Liver (tissue), 9 donors: ENCODE data around the gene ECSIT. TPM values are rescaled to one million over a fixed set of nuclear protein-coding genes. Genes with fewer than 3 reads are reported as not detected.
A peak's percentile ranks its signal among the peaks of the same experiment; 100 is the strongest.

Experiments
- DNase-seq: peaks from one replicate; pipeline ENCODE4 v3.0.0-alpha.2; 2017; ENCODE audit warnings: low spot score
- H3K27ac ChIP-seq, 2 donors: one replicate each; pipeline ENCODE4 v1.7.0; 2013; ENCODE audit warnings: inconsistent platforms in 2 of 2, low read length in 2 of 2, control low read depth in 1 of 2, low read depth in 1 of 2, mild to moderate bottlenecking in 1 of 2
- H3K27me3 ChIP-seq, 4 donors: one replicate each; pipeline versions ENCODE4 v1.6.1 to v1.7.0; 2013; ENCODE audit warnings: low read length in 3 of 4, inconsistent platforms in 1 of 4, mild to moderate bottlenecking in 1 of 4, moderate library complexity in 1 of 4; ENCODE audit not compliant: control insufficient read depth in 4 of 4, insufficient read depth in 4 of 4
- H3K36me3 ChIP-seq, 4 donors: one replicate each; pipeline versions ENCODE4 v1.6.1 to v1.7.0; 2013; ENCODE audit warnings: low read length in 3 of 4, mild to moderate bottlenecking in 3 of 4, low read depth in 1 of 4, moderate library complexity in 1 of 4; ENCODE audit not compliant: control insufficient read depth in 4 of 4, insufficient read depth in 3 of 4
- H3K4me1 ChIP-seq, 4 donors: one replicate each; pipeline versions ENCODE4 v1.6.1 to v1.7.0; 2013; ENCODE audit warnings: low read length in 3 of 4, mild to moderate bottlenecking in 3 of 4, moderate library complexity in 1 of 4; ENCODE audit not compliant: control insufficient read depth in 4 of 4, insufficient read depth in 4 of 4
- H3K4me3 ChIP-seq, 3 donors: one replicate each; pipeline versions ENCODE4 v1.6.1 to v1.7.0; 2013; ENCODE audit warnings: low read length in 3 of 3, control low read depth in 1 of 3, low read depth in 1 of 3, mild to moderate bottlenecking in 1 of 3
- H3K9ac ChIP-seq, 2 donors: one replicate each; pipeline ENCODE4 v1.7.0; 2013; ENCODE audit warnings: low read length in 2 of 2, mild to moderate bottlenecking in 2 of 2, moderate library complexity in 2 of 2, control low read depth in 1 of 2, low read depth in 1 of 2
- H3K9me3 ChIP-seq, 4 donors: one replicate each; pipeline versions ENCODE4 v1.6.1 to v1.7.0; 2013; ENCODE audit warnings: low read length in 3 of 4; ENCODE audit not compliant: control insufficient read depth in 4 of 4
- FOXA2 ChIP-seq: IDR thresholded peaks from 2 replicates; pipeline ENCODE4 v1.6.1; 2016; ENCODE audit warnings: antibody characterized with exemption
- GABPA ChIP-seq, 2 donors: IDR thresholded peaks in 1 of 2; conservative IDR thresholded peaks in 1 of 2; 2 replicates each; pipeline ENCODE4 v1.6.1; 2016; ENCODE audit warnings: antibody characterized with exemption in 2 of 2, mild to moderate bottlenecking in 1 of 2, moderate library complexity in 1 of 2
- HNF4A ChIP-seq, 2 donors: conservative IDR thresholded peaks; 2 replicates each; pipeline ENCODE4 v1.6.1; 2016; ENCODE audit warnings: antibody characterized with exemption in 2 of 2, mild to moderate bottlenecking in 2 of 2
- HNF4G ChIP-seq: IDR thresholded peaks from 2 replicates; pipeline ENCODE4 v1.6.1; 2016; ENCODE audit warnings: antibody characterized with exemption
- JUND ChIP-seq, 2 donors: IDR thresholded peaks; 2 replicates each; pipeline ENCODE4 v1.6.1; 2016; ENCODE audit warnings: antibody characterized with exemption in 2 of 2
- NR2F2 ChIP-seq: IDR thresholded peaks from 2 replicates; pipeline ENCODE4 v1.6.1; 2016; ENCODE audit warnings: antibody characterized with exemption
- RAD21 ChIP-seq, 2 donors: IDR thresholded peaks; 2 replicates each; pipeline ENCODE4 v1.6.1; 2016; ENCODE audit warnings: antibody characterized with exemption in 2 of 2, mild to moderate bottlenecking in 2 of 2
- RXRA ChIP-seq, 2 donors: IDR thresholded peaks; 2 replicates each; pipeline ENCODE4 v1.6.1; 2017 to 2018; ENCODE audit warnings: antibody characterized with exemption in 2 of 2, mild to moderate bottlenecking in 1 of 2
- SP1 ChIP-seq: IDR thresholded peaks from 2 replicates; pipeline ENCODE4 v1.6.1; 2018; ENCODE audit warnings: antibody characterized with exemption, mild to moderate bottlenecking
- TAF1 ChIP-seq: conservative IDR thresholded peaks from 2 replicates; pipeline ENCODE4 v1.6.1; 2016; ENCODE audit warnings: antibody characterized with exemption, mild to moderate bottlenecking
- YY1 ChIP-seq: IDR thresholded peaks from 2 replicates; pipeline ENCODE4 v1.6.1; 2016; ENCODE audit warnings: antibody characterized with exemption, mild to moderate bottlenecking
- WGBS: extraction: QIAGEN DNeasy Blood & Tissue Kit; methylation state at CpG from one replicate; pipeline ENCODE4 v1.1.7; 2013; 5-methylcytosine and 5-hydroxymethylcytosine counted together
- polyA plus RNA-seq, 2 donors: library from polyadenylated mRNA; stranded (reverse) in 1 of 2; unstranded in 1 of 2; fragments of 200-250 nt in 1 of 2; fragments of >200 nt in 1 of 2; fragmentation: Nextera tagmentation in 1 of 2; extraction: Ambion mirVana in 1 of 2; gene quantifications; one replicate each; pipeline versions ENCODE4 v1.2.1 to v1.2.3, GENCODE V29; 2013 to 2015
- total RNA-seq, 2 donors: library from RNA; depleted of rRNA; stranded (reverse); fragments of >200 nt; gene quantifications; one replicate each; pipeline ENCODE4 v1.2.3, GENCODE V29; 2014
- TF ChIP-seq, protein P1 (sequence below): IDR thresholded peaks from 2 replicates; pipeline ENCODE4 v1.6.1; 2016; ENCODE audit warnings: antibody characterized with exemption
- TF ChIP-seq, protein P2 (sequence below): IDR thresholded peaks from 2 replicates; pipeline ENCODE4 v1.6.1; 2016; ENCODE audit warnings: antibody characterized with exemption
- TF ChIP-seq, protein P3 (sequence below): IDR thresholded peaks from 2 replicates; pipeline ENCODE4 v1.6.1; 2016; ENCODE audit warnings: antibody characterized with exemption, mild to moderate bottlenecking
- TF ChIP-seq, protein P4 (sequence below): IDR thresholded peaks from 2 replicates; pipeline ENCODE4 v1.6.1; 2016; ENCODE audit warnings: antibody characterized with exemption
- TF ChIP-seq, protein P5 (sequence below): fragments of 150-350 bp; IDR thresholded peaks from 2 replicates; pipeline ENCODE4 v1.5.1; 2017; ENCODE audit warnings: improper control_type of control experiment, low read depth, low read length; ENCODE audit not compliant: missing input control
- donor health status: healthy.
- donor health status: healthy.
- donor health status: healthy.
- donor health status: healthy.
- donor health status: healthy.

The ECSIT gene
- total and polyA plus RNA-seq, 4 donors: 20.5 to 37.4 (median 31.0) TPM

DNA sequence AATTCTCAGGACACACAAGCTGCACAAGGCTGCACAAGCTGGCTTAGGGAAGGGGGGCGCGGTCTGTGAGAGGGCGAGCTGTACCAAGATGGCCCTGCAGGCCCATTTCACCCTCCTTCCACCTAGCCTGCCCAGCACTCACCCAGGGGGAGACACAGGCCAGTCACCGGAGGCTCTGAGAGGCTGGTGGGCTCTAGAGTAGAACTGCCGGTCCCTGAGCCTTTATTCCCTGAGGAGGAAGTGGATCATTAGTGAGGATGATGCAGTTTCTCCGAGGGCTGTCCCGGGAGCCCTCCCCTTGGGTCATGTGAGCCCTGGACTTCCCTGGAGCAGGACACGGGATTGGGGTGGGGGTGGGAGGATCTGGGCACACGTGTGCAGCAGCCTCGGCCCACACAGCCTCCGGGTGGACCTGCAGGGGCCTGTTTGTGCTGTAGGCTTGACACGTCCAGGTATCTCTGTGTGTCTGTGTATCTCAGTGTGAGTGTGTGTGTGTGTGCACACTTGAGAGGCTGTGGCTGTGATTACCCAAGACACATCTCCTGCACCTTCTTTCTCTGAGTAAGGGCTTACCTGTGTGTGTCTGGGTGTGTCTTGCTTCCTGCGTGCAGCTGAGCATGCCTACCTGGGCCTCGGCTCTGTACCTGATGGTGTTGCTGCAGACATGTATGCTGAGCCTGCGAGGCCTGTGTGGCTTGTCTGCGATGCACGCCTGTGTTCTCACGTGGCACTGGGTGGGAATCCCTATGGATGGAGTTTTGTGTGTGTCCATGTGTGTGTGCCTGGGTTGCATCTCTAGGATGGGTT is 48.7 kb upstream of the ECSIT start, which contains the start of gene ACP5:
Gene ACP5 (minus strand): TSS at position 195 of the 807 bp plus-strand sequence. CDS start 328 bp downstream, outside the sequence.
- H3K9me3 ChIP-seq: no peaks in the 10 kb centered on the region
- H3K27me3 ChIP-seq: no peaks in the 10 kb centered on the region
- H3K9ac ChIP-seq: no peak within 1 kb of the TSS
- H3K27ac ChIP-seq: peak within 1 kb of the TSS in 1 of 2 donors; percentile 46
- no peaks in the 10 kb centered on the region for H3K36me3 ChIP-seq
- no peak for TF ChIP-seq NR2F2
- TF ChIP-seq HNF4A (conservative IDR thresholded peaks at IDR 0.05): no peak
- no peak for TF ChIP-seq RAD21 (IDR thresholded peaks at IDR 0.05)
- TF ChIP-seq, protein P1, sequence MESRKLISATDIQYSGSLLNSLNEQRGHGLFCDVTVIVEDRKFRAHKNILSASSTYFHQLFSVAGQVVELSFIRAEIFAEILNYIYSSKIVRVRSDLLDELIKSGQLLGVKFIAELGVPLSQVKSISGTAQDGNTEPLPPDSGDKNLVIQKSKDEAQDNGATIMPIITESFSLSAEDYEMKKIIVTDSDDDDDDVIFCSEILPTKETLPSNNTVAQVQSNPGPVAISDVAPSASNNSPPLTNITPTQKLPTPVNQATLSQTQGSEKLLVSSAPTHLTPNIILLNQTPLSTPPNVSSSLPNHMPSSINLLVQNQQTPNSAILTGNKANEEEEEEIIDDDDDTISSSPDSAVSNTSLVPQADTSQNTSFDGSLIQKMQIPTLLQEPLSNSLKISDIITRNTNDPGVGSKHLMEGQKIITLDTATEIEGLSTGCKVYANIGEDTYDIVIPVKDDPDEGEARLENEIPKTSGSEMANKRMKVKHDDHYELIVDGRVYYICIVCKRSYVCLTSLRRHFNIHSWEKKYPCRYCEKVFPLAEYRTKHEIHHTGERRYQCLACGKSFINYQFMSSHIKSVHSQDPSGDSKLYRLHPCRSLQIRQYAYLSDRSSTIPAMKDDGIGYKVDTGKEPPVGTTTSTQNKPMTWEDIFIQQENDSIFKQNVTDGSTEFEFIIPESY: no peak
- TF ChIP-seq FOXA2: no peak
- TF ChIP-seq JUND (IDR thresholded peaks at IDR 0.05): no peak
- 71% methylated on average over 18 of the region's 18 CpGs for WGBS
- H3K4me1 ChIP-seq: peaks cover 0 to 13% (median 7%) of the 10 kb centered on the region in 4 donors
- DNase-seq: no peak
- H3K4me3 ChIP-seq: peak within 1 kb of the TSS in 2 of 3 donors; percentile 35 to 51

DNA sequence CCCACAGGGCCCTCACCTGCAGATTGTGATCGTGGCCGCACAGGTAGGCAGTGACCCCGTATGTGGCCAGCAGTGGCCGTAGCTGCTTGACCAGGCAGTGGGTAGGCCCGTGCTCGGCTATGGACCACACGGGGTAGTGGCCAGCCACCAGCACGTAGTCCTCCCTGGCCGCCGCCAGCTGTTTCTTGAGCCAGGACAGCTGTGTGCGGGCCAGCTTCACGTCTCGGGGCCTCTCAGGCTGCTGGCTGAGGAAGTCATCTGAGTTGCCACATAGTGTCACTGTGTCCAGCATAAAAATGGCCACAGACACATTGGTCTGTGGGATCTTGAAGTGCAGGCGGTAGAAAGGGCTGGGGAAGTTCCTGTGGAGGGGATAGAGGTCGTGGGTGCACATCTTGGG is 47.3 kb upstream of the ECSIT start:
- TF ChIP-seq TAF1: no peak
- TF ChIP-seq HNF4G: no peak
- TF ChIP-seq, protein P2, sequence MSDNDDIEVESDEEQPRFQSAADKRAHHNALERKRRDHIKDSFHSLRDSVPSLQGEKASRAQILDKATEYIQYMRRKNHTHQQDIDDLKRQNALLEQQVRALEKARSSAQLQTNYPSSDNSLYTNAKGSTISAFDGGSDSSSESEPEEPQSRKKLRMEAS: no peak
- no peak for TF ChIP-seq HNF4A (conservative IDR thresholded peaks at IDR 0.05)
- TF ChIP-seq JUND (IDR thresholded peaks at IDR 0.05): no peak
- TF ChIP-seq, protein P3, sequence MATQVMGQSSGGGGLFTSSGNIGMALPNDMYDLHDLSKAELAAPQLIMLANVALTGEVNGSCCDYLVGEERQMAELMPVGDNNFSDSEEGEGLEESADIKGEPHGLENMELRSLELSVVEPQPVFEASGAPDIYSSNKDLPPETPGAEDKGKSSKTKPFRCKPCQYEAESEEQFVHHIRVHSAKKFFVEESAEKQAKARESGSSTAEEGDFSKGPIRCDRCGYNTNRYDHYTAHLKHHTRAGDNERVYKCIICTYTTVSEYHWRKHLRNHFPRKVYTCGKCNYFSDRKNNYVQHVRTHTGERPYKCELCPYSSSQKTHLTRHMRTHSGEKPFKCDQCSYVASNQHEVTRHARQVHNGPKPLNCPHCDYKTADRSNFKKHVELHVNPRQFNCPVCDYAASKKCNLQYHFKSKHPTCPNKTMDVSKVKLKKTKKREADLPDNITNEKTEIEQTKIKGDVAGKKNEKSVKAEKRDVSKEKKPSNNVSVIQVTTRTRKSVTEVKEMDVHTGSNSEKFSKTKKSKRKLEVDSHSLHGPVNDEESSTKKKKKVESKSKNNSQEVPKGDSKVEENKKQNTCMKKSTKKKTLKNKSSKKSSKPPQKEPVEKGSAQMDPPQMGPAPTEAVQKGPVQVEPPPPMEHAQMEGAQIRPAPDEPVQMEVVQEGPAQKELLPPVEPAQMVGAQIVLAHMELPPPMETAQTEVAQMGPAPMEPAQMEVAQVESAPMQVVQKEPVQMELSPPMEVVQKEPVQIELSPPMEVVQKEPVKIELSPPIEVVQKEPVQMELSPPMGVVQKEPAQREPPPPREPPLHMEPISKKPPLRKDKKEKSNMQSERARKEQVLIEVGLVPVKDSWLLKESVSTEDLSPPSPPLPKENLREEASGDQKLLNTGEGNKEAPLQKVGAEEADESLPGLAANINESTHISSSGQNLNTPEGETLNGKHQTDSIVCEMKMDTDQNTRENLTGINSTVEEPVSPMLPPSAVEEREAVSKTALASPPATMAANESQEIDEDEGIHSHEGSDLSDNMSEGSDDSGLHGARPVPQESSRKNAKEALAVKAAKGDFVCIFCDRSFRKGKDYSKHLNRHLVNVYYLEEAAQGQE: no peak
- TF ChIP-seq SP1: no peak
- TF ChIP-seq YY1: no peak
- TF ChIP-seq RAD21 (IDR thresholded peaks at IDR 0.05): no peak
- TF ChIP-seq FOXA2: no peak
- TF ChIP-seq, protein P4, sequence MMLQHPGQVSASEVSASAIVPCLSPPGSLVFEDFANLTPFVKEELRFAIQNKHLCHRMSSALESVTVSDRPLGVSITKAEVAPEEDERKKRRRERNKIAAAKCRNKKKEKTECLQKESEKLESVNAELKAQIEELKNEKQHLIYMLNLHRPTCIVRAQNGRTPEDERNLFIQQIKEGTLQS: no peak
- TF ChIP-seq GABPA (IDR thresholded peaks at IDR 0.05 in 1 of 2, conservative IDR thresholded peaks at IDR 0.05 in 1 of 2): no peak
- TF ChIP-seq, protein P1: no peak
- TF ChIP-seq, protein P5, sequence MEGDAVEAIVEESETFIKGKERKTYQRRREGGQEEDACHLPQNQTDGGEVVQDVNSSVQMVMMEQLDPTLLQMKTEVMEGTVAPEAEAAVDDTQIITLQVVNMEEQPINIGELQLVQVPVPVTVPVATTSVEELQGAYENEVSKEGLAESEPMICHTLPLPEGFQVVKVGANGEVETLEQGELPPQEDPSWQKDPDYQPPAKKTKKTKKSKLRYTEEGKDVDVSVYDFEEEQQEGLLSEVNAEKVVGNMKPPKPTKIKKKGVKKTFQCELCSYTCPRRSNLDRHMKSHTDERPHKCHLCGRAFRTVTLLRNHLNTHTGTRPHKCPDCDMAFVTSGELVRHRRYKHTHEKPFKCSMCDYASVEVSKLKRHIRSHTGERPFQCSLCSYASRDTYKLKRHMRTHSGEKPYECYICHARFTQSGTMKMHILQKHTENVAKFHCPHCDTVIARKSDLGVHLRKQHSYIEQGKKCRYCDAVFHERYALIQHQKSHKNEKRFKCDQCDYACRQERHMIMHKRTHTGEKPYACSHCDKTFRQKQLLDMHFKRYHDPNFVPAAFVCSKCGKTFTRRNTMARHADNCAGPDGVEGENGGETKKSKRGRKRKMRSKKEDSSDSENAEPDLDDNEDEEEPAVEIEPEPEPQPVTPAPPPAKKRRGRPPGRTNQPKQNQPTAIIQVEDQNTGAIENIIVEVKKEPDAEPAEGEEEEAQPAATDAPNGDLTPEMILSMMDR: no peak
- TF ChIP-seq NR2F2: no peak
- TF ChIP-seq RXRA (IDR thresholded peaks at IDR 0.05): no peak
- H3K4me3 ChIP-seq: no peak overlapping the region
- H3K27me3 ChIP-seq: no peaks in the 10 kb centered on the region
- H3K27ac ChIP-seq: no peak overlapping the region
- H3K9me3 ChIP-seq: no peaks in the 10 kb centered on the region
- H3K4me1 ChIP-seq: peaks cover 0 to 13% (median 7%) of the 10 kb centered on the region in 4 donors
- no peaks in the 10 kb centered on the region for H3K36me3 ChIP-seq
- WGBS: 78% methylated on average over 15 of the region's 15 CpGs
- no peak overlapping the region for H3K9ac ChIP-seq
- no peak for DNase-seq
